Measurements from ENCODE around the gene RGL1. TPM values are rescaled to one million over a fixed set of nuclear protein-coding genes. Genes with fewer than 3 reads are reported as not detected.
A peak's percentile ranks its signal among the peaks of the same experiment; 100 is the strongest.

Gene RGL1
- total and polyA plus RNA-seq, 9 of the 15 experiments (the other 6 are each of a cell fraction or from before 2014, with no cell fraction given): under 0.01 to 0.07 (median 0.04) TPM

DNA sequence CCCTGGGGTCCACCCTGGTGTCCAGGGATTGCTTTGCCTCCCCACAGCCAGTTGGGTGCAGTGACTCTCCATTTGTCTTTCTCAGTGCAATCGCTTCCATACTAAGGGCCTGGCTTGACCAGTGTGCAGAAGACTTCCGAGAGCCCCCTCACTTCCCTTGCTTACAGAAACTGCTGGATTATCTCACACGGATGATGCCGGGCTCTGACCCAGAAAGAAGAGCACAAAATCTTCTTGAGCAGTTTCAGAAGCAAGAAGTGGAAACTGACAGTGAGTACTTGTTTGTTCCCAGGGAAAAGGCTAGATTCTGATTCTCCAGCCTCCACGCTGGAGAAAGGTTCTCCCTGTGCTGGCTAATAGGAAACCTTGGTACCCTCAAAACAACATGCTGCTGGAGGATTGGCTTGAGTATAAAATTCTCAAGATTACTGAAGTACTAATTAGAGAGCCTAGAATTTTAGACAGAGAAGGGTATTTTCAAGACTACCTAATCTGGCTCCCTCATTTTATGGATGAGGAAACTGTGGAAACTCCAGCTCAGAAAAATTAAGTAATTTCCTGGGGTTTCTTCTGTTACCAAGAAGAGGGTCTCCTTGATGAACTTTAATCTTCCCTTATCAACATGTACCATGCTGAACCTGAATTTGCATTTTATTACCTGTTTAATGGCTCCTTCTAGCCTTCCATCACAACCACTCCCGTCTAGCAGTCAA lies 75.8 kb downstream of the RGL1 start:
- FAIRE-seq (no peak), DNase-seq (ENCODE audit: extremely low read depth in 1 of 4, low spot score in 3 of 4) (no peak), ATAC-seq (no peak)
- no peaks in the 10 kb centered on the region for H3K9me3 ChIP-seq (replicated peaks; ENCODE audit: control insufficient read depth, insufficient read depth, low read depth, low read length)
- H2AFZ ChIP-seq (ENCODE audit: low read depth, low read length): no peak overlapping the region
- H3K9me1 ChIP-seq (ENCODE audit: control insufficient read depth, insufficient read depth, low read length): no peaks in the 10 kb centered on the region
- H4K20me1 ChIP-seq (replicated peaks; ENCODE audit: control insufficient read depth, insufficient read depth, low read length): no peaks in the 10 kb centered on the region
- no peak overlapping the region for H3K4me2 ChIP-seq (ENCODE audit: insufficient read depth, low read length)
- in situ Hi-C loops (cut with MboI): no loop called here
- peaks cover 9 to 17% of the 10 kb centered on the region in 2 experiments; a peak in 3 of 5 replicates for H3K27me3 ChIP-seq (ENCODE audit: control insufficient read depth in 2 of 2, insufficient read depth in 2 of 2, low read length in 2 of 2)
- H3K79me2 ChIP-seq (ENCODE audit: control insufficient read depth, insufficient read depth, low read length): no peaks in the 10 kb centered on the region
- no peaks in the 10 kb centered on the region for H3K36me3 ChIP-seq (ENCODE audit: control insufficient read depth, insufficient read depth, low read length)
- H3K9ac ChIP-seq (ENCODE audit: insufficient read depth in 1 of 2, low read depth in 2 of 2, low read length in 2 of 2): no peak overlapping the region
- H3K4me3 ChIP-seq: no peak overlapping the region
- ChIA-PET CTCF (ENCODE audit: low intra/inter-chr PET ratio) (no interaction called here), POLR2A (interaction anchor here (1.6 kb wide), 1 partner anchor 13 kb away, joined by 5 read pairs; no protein-coding TSS in a partner anchor)
- no peaks in the 10 kb centered on the region for H3K4me1 ChIP-seq (replicated peaks in 1 of 2; ENCODE audit: control insufficient read depth in 2 of 2, insufficient read depth in 2 of 2, low read length in 2 of 2)
- 0% methylated on average over 6 of the region's 6 CpGs for WGBS (ENCODE audit: insufficient coverage, low coverage, missing lambda C conversion rate)
- intact Hi-C loops (cut with micrococcal nuclease): no loop called here
- no peak for TF ChIP-seq PPARD (CRISPR knock-in tag; IDR thresholded peaks at IDR 0.05)
- 0 out of 4 replicates have a peak, but pooled peaks of 1 of the 2 experiments have one; percentile 10 for TF ChIP-seq RAD21 (CRISPR knock-in tag; conservative IDR thresholded peaks at IDR 0.05 in 1 of 2, IDR thresholded peaks at IDR 0.05 in 1 of 2)
- H3K27ac ChIP-seq (ENCODE audit: extremely low read depth, low read depth, low read length): no peak overlapping the region
- BruUV-seq (replicated peaks): no TSS peak

DNA sequence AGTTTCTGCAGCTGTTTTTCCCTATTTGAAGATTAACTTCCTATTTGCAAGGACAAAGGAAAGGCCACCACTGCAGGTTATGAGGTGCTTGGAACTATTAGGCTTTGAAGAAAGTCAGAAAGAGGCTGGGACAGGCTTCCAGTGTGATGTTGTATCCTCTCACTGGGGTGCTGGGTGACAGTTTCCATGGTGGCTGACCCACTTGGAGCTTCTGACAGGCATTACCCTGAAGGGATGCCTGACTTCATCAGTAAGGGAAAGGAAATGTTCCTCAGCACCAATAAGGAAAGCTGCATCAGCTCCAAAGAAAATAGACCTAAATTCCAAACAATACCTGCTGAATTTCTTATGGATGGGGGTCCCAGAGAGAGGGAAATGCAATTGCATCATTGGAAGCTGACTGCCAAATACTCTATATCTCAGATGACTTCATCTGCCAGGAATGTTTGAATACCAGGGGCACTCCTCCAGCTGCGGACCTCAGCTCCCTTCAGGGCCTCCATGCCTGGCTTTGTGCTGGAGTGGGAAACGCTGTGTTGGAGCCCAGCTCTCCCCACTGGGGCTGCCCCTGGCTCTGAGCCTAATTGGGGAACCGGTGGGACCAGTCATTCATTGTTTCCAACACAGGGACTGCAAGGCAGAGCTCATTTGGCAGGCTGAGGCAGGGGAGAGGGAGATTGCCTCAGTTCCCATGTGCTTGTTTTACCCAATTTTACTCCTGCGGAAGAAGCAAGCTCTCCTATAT lies 76.6 kb downstream of the RGL1 start:
- Histone ChIP-seq H3K36me3 (ENCODE audit: control insufficient read depth, insufficient read depth, low read length) (no peaks in the 10 kb centered on the region), H3K79me2 (ENCODE audit: control insufficient read depth, insufficient read depth, low read length) (no peaks in the 10 kb centered on the region), H3K4me2 (ENCODE audit: insufficient read depth, low read length) (no peak overlapping the region), H2AFZ (ENCODE audit: low read depth, low read length) (no peak overlapping the region), H3K9me3 (replicated peaks; ENCODE audit: control insufficient read depth, insufficient read depth, low read depth, low read length) (no peaks in the 10 kb centered on the region), H3K9me1 (ENCODE audit: control insufficient read depth, insufficient read depth, low read length) (no peaks in the 10 kb centered on the region), H4K20me1 (replicated peaks; ENCODE audit: control insufficient read depth, insufficient read depth, low read length) (no peaks in the 10 kb centered on the region), H3K27me3 (ENCODE audit: control insufficient read depth in 2 of 2, insufficient read depth in 2 of 2, low read length in 2 of 2) (peaks cover 9 to 14% of the 10 kb centered on the region in 2 experiments; a peak in 3 of 5 replicates), H3K9ac (ENCODE audit: insufficient read depth in 1 of 2, low read depth in 2 of 2, low read length in 2 of 2) (no peak overlapping the region), H3K27ac (ENCODE audit: extremely low read depth, low read depth, low read length) (no peak overlapping the region), H3K4me1 (replicated peaks in 1 of 2; ENCODE audit: control insufficient read depth in 2 of 2, insufficient read depth in 2 of 2, low read length in 2 of 2) (no peaks in the 10 kb centered on the region), H3K4me3 (no peak overlapping the region)
- TF ChIP-seq, protein P1, sequence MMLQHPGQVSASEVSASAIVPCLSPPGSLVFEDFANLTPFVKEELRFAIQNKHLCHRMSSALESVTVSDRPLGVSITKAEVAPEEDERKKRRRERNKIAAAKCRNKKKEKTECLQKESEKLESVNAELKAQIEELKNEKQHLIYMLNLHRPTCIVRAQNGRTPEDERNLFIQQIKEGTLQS (IDR thresholded peaks at IDR 0.05): peak; percentile 33; the same call in 1 of the 2 replicates
- TF ChIP-seq, protein P1 (CRISPR knock-in tag; conservative IDR thresholded peaks at IDR 0.05): no peak
- TF ChIP-seq, protein P2, sequence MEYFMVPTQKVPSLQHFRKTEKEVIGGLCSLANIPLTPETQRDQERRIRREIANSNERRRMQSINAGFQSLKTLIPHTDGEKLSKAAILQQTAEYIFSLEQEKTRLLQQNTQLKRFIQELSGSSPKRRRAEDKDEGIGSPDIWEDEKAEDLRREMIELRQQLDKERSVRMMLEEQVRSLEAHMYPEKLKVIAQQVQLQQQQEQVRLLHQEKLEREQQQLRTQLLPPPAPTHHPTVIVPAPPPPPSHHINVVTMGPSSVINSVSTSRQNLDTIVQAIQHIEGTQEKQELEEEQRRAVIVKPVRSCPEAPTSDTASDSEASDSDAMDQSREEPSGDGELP (CRISPR knock-in tag; IDR thresholded peaks at IDR 0.05; ENCODE audit: borderline replicate concordance): no peak
- no TSS peak for BruUV-seq (replicated peaks)
- WGBS (ENCODE audit: insufficient coverage, low coverage, missing lambda C conversion rate): 1% methylated on average over 4 of the region's 4 CpGs
- in situ Hi-C loops (cut with MboI): no loop called here
- CTCF ChIA-PET (ENCODE audit: low intra/inter-chr PET ratio): no interaction called here
- ATAC-seq (no peak), FAIRE-seq (no peak), DNase-seq (ENCODE audit: extremely low read depth in 1 of 4, low spot score in 3 of 4) (no peak)
- POLR2A ChIA-PET: interaction anchor here (1.6 kb wide), 1 partner anchor 12 kb away, joined by 5 read pairs; no protein-coding TSS in a partner anchor
- intact Hi-C loops (cut with micrococcal nuclease): no loop called here

Data from K562 (cell line).